Heart right ventricle (tissue), 16 donors: ENCODE measurements around the gene NUP160. TPM values are rescaled to one million over a fixed set of nuclear protein-coding genes. Genes with fewer than 3 reads are reported as not detected.

Source experiments
- ATAC-seq, 8 donors: fragments of 200-7000 bp; cut with Tn5 transposase; one replicate each; pipeline ENCODE4 v1.9.1; 2020; ENCODE audit warnings: mild to moderate bottlenecking in 8 of 8, moderate library complexity in 8 of 8, moderate number of reproducible peaks in 1 of 8
- DNase-seq, 2 donors: peaks; one replicate each; pipeline ENCODE4 v3.0.0-alpha.2; 2020
- H3K27ac ChIP-seq, 10 donors: fragments of 200-600 bp; sonication (generic) in 2 of 10; one replicate each; pipeline versions ENCODE4 v1.5.0 to v1.8.0; 2020 to 2022; ENCODE audit warnings: mild to moderate bottlenecking in 3 of 10
- H3K27me3 ChIP-seq, 7 donors: fragments of 200-600 bp; one replicate each; pipeline ENCODE4 v1.8.0; 2021 to 2022; ENCODE audit warnings: mild to moderate bottlenecking in 2 of 7
- H3K36me3 ChIP-seq, 9 donors: fragments of 200-600 bp; sonication (generic) in 1 of 9; one replicate each; pipeline versions ENCODE4 v1.5.0 to v1.8.0; 2020 to 2022; ENCODE audit warnings: mild to moderate bottlenecking in 2 of 9
- H3K4me1 ChIP-seq, 9 donors: fragments of 200-600 bp; sonication (generic) in 1 of 9; one replicate each; pipeline versions ENCODE4 v1.5.0 to v1.8.0; 2020 to 2022; ENCODE audit warnings: mild to moderate bottlenecking in 4 of 9
- H3K4me3 ChIP-seq, 10 donors: fragments of 200-600 bp; sonication (generic) in 2 of 10; one replicate each; pipeline versions ENCODE4 v1.5.0 to v1.8.0; 2020 to 2022; ENCODE audit warnings: mild to moderate bottlenecking in 7 of 10, moderate library complexity in 2 of 10
- H3K9me3 ChIP-seq, 11 donors: fragments of 200-600 bp in 10 of 11; sonication (generic) in 2 of 11; one replicate each; pipeline versions ENCODE4 v1.5.0 to v1.8.0; 2013 to 2022; ENCODE audit warnings: mild to moderate bottlenecking in 2 of 11, control low read depth in 1 of 11, moderate library complexity in 1 of 11
- WGBS, 2 donors: extraction: QIAGEN DNeasy Blood & Tissue Kit; methylation state at CpG; one replicate each; pipeline ENCODE4 v1.1.7; 2013; ENCODE audit warnings: inconsistent platforms in 1 of 2; 5-methylcytosine and 5-hydroxymethylcytosine counted together
- intact Hi-C, 10 donors: fragments of 100-400 bp; cut with DNase I; formaldehyde crosslinking; loops; one replicate each; pipeline versions ENCODE4 v1.11.1 to v1.14.2; 2022
- polyA plus RNA-seq, 2 donors: library from polyadenylated mRNA; stranded (reverse); fragments of 200-250 nt; gene quantifications; one replicate each; pipeline ENCODE4 v1.2.3, GENCODE V29; 2013
- total RNA-seq, 10 donors: library from RNA; stranded (reverse); fragmentation: NEBNext Ultra II Directional in 3 of 10; extraction: Animal tissue kit (Norgen Biotek cat#: 25700) in 3 of 10; gene quantifications; one replicate each; pipeline versions ENCODE4 v1.2.1 to v1.2.4, GENCODE V29; 2021 to 2023
- TF ChIP-seq, protein P1 (sequence below), 9 donors: fragments of 200-600 bp; sonication (generic) in 2 of 9; IDR thresholded peaks; one replicate each; pipeline versions ENCODE4 v1.5.0 to v1.8.0; 2021 to 2022; ENCODE audit warnings: antibody characterized with exemption in 9 of 9, mild to moderate bottlenecking in 5 of 9, moderate library complexity in 1 of 9
- donor health status: Arrhythmogenic right ventricular cardiomyopathy.
- donor health status: ischemic (EF 13 %, LVEDD 7.1; RV severe dilation, severe dysfunction).
- donor health status: healthy with polysubstance abuse.
- donor health status: DM: no; HTN: yes; CAD: no.
- donor health status: DM: no; HTN: no; CAD: no.
- donor health status: ischemic (EF 25% LVEDD 6.9; RV normal size, moderate dysfunction).
- donor health status: ischemic (EF 25% LVEDD 5.7; RV mildly dilated, moderate dysfunction).
- donor health status: healthy.
- donor health status: DM: yes; HTN: yes; CAD: no.
- donor health status: Ischemic cardiomyopathy.
- donor health status: ischemic (EF 35%, LVEDD 5.7; RV mildly dilated, moderate dysfunction).
- donor health status: nonischemic (EF 11% LVEDD 7.7; RV severe dilation, severe dysfunction).
- donor health status: DM: yes; HTN: yes; CAD: no.
- donor health status: PGD.
- donor health status: ischemic (EF 29% LVEDD 5.4; RV normal size, mild dysfunction).
- donor health status: nonischemic (EF 23%, LVEDD 6.1; RV moderate dilation, normal function).

Gene NUP160
- total and polyA plus RNA-seq, 12 donors = 8.0 to 17.7 (median 14.7) TPM

DNA sequence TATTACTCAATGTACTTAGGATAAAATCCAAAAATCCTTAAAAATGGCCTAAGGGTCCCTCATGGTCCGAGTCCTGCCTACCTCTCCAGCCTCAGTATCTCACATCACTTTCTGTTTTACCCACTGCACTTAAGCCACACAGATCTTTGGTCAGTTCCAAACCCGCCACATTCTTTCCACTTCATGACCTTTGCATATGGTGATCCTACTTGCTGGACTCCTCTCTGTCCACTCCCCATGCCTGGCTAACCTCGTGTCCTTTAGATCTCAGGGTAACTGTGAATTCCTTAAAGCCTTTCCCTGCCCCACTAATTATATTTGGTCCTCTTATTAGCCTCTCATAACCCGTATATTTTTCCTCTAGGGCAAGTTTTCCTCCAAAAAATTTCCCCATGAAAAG lies 1.2 kb downstream of the NUP160 start:
- ATAC-seq (no peak), DNase-seq (no peak)
- H3K4me1 ChIP-seq = peaks cover 3 to 50% (median 30%) of the 10 kb centered on the region in 9 donors
- intact Hi-C loops = loop anchor here in 5 of 10 donors (5.0 to 10.0 kb wide), 2 partner anchors 80 to 202 kb away; partner anchors contain the start of genes MTCH2 (in 3 of the 5) and FNBP4 (in 2 of the 5)
- H3K27me3 ChIP-seq = no peaks in the 10 kb centered on the region
- H3K36me3 ChIP-seq = peaks cover 0 to 48% (median 9%) of the 10 kb centered on the region in 9 donors
- no peak overlapping the region for H3K27ac ChIP-seq
- WGBS, 2 donors = 69 to 77% methylated on average over 4 of the region's 4 CpGs
- peak overlapping the region in 6 of 10 donors; percentile 64 to 99 (median 92) for H3K4me3 ChIP-seq
- TF ChIP-seq, protein P1, sequence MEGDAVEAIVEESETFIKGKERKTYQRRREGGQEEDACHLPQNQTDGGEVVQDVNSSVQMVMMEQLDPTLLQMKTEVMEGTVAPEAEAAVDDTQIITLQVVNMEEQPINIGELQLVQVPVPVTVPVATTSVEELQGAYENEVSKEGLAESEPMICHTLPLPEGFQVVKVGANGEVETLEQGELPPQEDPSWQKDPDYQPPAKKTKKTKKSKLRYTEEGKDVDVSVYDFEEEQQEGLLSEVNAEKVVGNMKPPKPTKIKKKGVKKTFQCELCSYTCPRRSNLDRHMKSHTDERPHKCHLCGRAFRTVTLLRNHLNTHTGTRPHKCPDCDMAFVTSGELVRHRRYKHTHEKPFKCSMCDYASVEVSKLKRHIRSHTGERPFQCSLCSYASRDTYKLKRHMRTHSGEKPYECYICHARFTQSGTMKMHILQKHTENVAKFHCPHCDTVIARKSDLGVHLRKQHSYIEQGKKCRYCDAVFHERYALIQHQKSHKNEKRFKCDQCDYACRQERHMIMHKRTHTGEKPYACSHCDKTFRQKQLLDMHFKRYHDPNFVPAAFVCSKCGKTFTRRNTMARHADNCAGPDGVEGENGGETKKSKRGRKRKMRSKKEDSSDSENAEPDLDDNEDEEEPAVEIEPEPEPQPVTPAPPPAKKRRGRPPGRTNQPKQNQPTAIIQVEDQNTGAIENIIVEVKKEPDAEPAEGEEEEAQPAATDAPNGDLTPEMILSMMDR (IDR thresholded peaks at IDR 0.05) = no peak
- no peaks in the 10 kb centered on the region for H3K9me3 ChIP-seq

DNA sequence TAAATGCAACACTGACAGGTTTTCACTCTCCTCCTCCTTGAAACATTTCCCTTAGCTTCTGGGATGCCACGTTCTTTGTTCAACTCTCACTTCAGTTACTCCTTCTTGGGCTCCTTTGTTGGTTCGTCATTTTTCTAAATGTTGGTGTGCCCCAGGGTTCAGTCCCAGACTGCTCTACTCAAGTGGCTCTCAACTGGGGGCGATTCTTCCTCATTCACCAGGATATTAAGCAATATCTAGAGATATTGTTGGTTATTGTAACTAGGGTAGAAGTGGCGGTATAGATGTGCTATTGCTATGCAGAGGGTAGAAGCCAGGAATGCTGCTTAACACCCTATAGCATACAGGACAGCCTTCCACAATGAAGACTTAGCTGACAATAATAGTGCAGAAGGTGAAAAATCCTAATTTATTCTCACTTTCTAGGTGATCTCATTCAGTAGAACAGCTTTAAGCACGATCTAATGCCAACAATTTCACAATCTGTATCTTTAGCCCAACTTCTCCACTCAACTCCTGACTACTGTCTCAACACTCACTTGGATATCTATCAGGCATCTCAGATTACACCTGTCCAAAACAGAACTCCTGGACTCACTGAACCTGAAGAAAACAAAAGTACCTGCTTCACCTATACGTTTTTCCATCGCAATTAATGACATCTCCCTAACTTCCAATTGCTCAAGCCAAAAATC lies 4.6 kb downstream of the NUP160 start:
- Histone ChIP-seq H3K9me3 (no peaks in the 10 kb centered on the region), H3K4me3 (no peak overlapping the region), H3K36me3 (peaks cover 0 to 83% (median 27%) of the 10 kb centered on the region in 9 donors), H3K27ac (no peak overlapping the region), H3K27me3 (no peaks in the 10 kb centered on the region), H3K4me1 (peaks cover 3 to 39% (median 25%) of the 10 kb centered on the region in 9 donors)
- 90 to 91% methylated on average over 7 of the region's 7 CpGs for WGBS, 2 donors
- ATAC-seq (no peak), DNase-seq (no peak)
- TF ChIP-seq, protein P1 (IDR thresholded peaks at IDR 0.05) = no peak
- intact Hi-C loops = loop anchor here in 3 of 10 donors (10.0 kb wide), 1 partner anchor 199 kb away; the partner anchor contains the start of gene MTCH2 (in 3 of the 3)

DNA sequence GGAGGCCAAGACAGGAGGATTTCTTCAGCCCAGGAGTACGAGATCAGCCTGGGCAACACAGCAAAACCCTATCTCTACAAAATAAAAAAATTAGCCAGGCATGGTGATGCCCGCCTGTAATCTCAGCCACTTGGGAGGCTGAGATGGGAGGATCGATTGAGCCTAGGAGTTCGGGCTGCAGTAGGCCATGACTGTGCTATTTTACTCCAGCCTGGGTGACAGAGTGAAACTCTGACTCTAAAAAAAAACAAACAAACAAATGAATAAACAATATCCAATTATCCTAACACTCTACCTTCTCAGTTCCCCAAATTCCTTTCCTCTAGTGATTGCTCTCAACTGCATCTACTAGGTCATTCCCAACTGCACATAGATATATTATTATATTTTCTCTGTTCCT lies 5.4 kb downstream of the NUP160 start:
- H3K4me1 ChIP-seq = peaks cover 3 to 38% (median 25%) of the 10 kb centered on the region in 9 donors
- WGBS, 2 donors = 94 to 96% methylated on average over 4 of the region's 4 CpGs
- no peaks in the 10 kb centered on the region for H3K27me3 ChIP-seq
- TF ChIP-seq, protein P1 (IDR thresholded peaks at IDR 0.05) = no peak
- ATAC-seq (no peak), DNase-seq (no peak)
- no peak overlapping the region for H3K4me3 ChIP-seq
- no peak overlapping the region for H3K27ac ChIP-seq
- no peaks in the 10 kb centered on the region for H3K9me3 ChIP-seq
- intact Hi-C loops = loop anchor here in 3 of 10 donors (10.0 kb wide), 1 partner anchor 198 kb away; the partner anchor contains the start of gene MTCH2 (in 3 of the 3)
- peaks cover 0 to 91% (median 34%) of the 10 kb centered on the region in 9 donors for H3K36me3 ChIP-seq

DNA sequence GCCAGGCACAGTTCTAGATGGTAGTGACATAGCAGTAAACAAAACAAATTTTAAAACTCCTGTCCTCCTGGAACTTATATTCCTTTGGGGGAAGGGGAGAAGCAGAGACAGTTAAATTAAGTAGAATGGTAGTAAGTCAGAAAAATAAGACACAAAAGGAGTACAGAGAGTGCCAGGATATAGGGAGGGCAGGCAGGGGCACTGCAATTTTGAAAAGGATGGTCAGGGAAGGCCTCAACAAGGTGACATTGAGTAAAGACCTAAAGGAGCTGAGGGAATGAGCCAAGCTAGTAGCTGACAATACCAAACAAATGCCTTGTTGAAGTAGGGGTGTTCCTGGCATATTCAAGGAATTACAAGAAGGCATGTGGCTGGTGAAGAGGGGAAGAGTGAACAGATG lies 10.2 kb downstream of the NUP160 start:
- Histone ChIP-seq H3K4me3 (no peak overlapping the region), H3K27ac (no peak overlapping the region), H3K9me3 (no peaks in the 10 kb centered on the region), H3K36me3 (peaks cover 7 to 100% (median 74%) of the 10 kb centered on the region in 9 donors), H3K27me3 (no peaks in the 10 kb centered on the region), H3K4me1 (peaks cover 0 to 2% (median 0%) of the 10 kb centered on the region in 9 donors)
- ATAC-seq (no peak), DNase-seq (no peak)
- TF ChIP-seq, protein P1 (IDR thresholded peaks at IDR 0.05) = no peak
- intact Hi-C loops = loop anchor here in 1 of 10 donors (10.0 kb wide), 1 partner anchor 103 kb away; no protein-coding TSS in a partner anchor
